GM12891 (cell line): ENCODE data around the gene TRERF1.

ENCODE experiments used
- POLR2A ChIP-seq: IDR thresholded peaks from 2 replicates; pipeline ENCODE4 v1.6.1; 2011; ENCODE audit warnings: low read depth, low read length, control low read depth
- POLR2AphosphoS5 ChIP-seq: IDR thresholded peaks from 2 replicates; pipeline ENCODE4 v1.6.1; 2011; ENCODE audit warnings: low read depth, low read length, control low read depth
- TAF1 ChIP-seq: IDR thresholded peaks from 2 replicates; pipeline ENCODE4 v1.6.1; 2011; ENCODE audit warnings: low read depth, low read length, control low read depth

- TF ChIP-seq POLR2A: no peak
- no peak for TF ChIP-seq POLR2AphosphoS5
- TF ChIP-seq TAF1: no peak
Measured at GRCh38 chr6:42254505-42254904, 197.2 kb downstream of the TRERF1 start.
